Peyer's patch (tissue), 4 donors: ENCODE measurements around the gene LIMCH1. TPM values are rescaled to one million over a fixed set of nuclear protein-coding genes. Genes with fewer than 3 reads are reported as not detected.

ENCODE experiments used
- DNase-seq, 3 donors: peaks; one replicate each; pipeline ENCODE4 v3.0.0-alpha.2; 2017 to 2019
- H3K27ac ChIP-seq, 4 donors: fragments of 200-600 bp; sonication (generic); one replicate each; pipeline ENCODE4 v1.5.1; 2016 to 2019
- H3K27me3 ChIP-seq, 2 donors: fragments of 200-600 bp; sonication (generic); one replicate each; pipeline ENCODE4 v1.5.1; 2019
- H3K36me3 ChIP-seq, 3 donors: fragments of 200-600 bp; sonication (generic); one replicate each; pipeline ENCODE4 v1.5.1; 2016 to 2019
- H3K4me1 ChIP-seq, 4 donors: fragments of 200-600 bp; sonication (generic); one replicate each; pipeline ENCODE4 v1.5.1; 2016 to 2019
- H3K4me3 ChIP-seq, 4 donors: fragments of 200-600 bp; sonication (generic); 1 replicate in 3 of 4; 2 replicates in 1 of 4; pipeline ENCODE4 v1.5.1; 2016 to 2019; ENCODE audit warnings: mild to moderate bottlenecking in 1 of 4
- H3K9me3 ChIP-seq, 4 donors: fragments of 200-600 bp; sonication (generic); one replicate each; pipeline ENCODE4 v1.5.1; 2016 to 2019; ENCODE audit warnings: mild to moderate bottlenecking in 1 of 4
- POLR2A ChIP-seq, 2 donors: fragments of 450-650 bp; IDR thresholded peaks; one replicate each; pipeline ENCODE4 v1.5.1; 2017; ENCODE audit warnings: antibody characterized with exemption in 2 of 2, mild to moderate bottlenecking in 2 of 2, moderate library complexity in 2 of 2
- total RNA-seq, 4 donors: library from RNA; depleted of rRNA; stranded (reverse); fragments of >200 nt; gene quantifications; one replicate each; pipeline ENCODE4 v1.1.0, GENCODE V29; 2016
- TF ChIP-seq, protein P1 (sequence below), 6 experiments: fragments of 450-650 bp in 4 of 6; fragments of 200-600 bp in 2 of 6; sonication (generic) in 1 of 6; IDR thresholded peaks; one replicate each; pipeline ENCODE4 v1.5.1; 2017 to 2019; ENCODE audit warnings: antibody characterized with exemption in 6 of 6, mild to moderate bottlenecking in 3 of 6, moderate library complexity in 1 of 6

The LIMCH1 gene
- total RNA-seq, 4 donors from 2014 or later: 11.1 to 56.9 (median 20.4) TPM

DNA sequence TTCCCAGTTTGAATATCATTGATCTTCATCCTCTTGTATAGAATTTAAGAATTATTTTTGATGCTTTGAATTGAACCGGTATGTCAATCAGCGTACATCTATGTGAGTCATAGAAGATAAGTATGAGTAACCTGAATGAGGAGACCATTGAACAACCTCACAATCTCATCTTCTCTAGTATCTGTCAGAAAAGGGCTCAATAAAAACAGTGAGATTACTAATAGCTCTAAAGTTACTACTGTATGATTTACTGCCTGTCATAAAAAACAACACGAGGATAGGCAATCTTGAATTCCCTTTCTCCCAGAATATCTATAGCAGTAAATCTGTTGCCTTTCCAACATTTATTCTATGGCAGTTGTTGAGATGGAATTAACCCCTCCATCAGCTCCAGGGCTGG lies 174.5 kb downstream of the LIMCH1 start:
- no peak overlapping the region for H3K4me3 ChIP-seq
- no peaks in the 10 kb centered on the region for H3K4me1 ChIP-seq
- no peak for DNase-seq
- no peak for TF ChIP-seq POLR2A (IDR thresholded peaks at IDR 0.05)
- TF ChIP-seq, protein P1, sequence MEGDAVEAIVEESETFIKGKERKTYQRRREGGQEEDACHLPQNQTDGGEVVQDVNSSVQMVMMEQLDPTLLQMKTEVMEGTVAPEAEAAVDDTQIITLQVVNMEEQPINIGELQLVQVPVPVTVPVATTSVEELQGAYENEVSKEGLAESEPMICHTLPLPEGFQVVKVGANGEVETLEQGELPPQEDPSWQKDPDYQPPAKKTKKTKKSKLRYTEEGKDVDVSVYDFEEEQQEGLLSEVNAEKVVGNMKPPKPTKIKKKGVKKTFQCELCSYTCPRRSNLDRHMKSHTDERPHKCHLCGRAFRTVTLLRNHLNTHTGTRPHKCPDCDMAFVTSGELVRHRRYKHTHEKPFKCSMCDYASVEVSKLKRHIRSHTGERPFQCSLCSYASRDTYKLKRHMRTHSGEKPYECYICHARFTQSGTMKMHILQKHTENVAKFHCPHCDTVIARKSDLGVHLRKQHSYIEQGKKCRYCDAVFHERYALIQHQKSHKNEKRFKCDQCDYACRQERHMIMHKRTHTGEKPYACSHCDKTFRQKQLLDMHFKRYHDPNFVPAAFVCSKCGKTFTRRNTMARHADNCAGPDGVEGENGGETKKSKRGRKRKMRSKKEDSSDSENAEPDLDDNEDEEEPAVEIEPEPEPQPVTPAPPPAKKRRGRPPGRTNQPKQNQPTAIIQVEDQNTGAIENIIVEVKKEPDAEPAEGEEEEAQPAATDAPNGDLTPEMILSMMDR (IDR thresholded peaks at IDR 0.05): no peak
- H3K36me3 ChIP-seq: no peaks in the 10 kb centered on the region
- no peaks in the 10 kb centered on the region for H3K27me3 ChIP-seq
- no peaks in the 10 kb centered on the region for H3K9me3 ChIP-seq
- H3K27ac ChIP-seq: no peak overlapping the region

DNA sequence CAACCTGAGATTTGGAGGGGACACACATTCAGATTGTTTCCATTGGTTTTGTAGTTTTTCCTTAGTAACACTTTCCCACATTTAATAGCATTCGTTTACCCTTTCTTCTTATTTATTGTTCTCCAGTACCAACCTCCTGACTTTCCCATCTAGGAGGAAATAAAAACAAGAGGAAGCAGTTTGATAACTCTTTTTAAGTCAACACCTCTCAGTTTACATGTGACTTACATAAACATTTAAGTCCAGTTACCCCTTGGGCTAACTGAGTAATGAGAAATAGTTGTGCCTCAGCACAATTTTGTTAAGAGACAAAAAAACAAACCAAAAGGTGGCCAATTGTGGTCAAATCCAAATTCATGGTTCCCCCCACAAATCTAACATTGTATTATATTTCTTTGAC lies 175.8 kb downstream of the LIMCH1 start:
- H3K36me3 ChIP-seq: no peaks in the 10 kb centered on the region
- TF ChIP-seq, protein P1 (IDR thresholded peaks at IDR 0.05): no peak
- no peak for TF ChIP-seq POLR2A (IDR thresholded peaks at IDR 0.05)
- no peak for DNase-seq
- no peaks in the 10 kb centered on the region for H3K27me3 ChIP-seq
- H3K27ac ChIP-seq: no peak overlapping the region
- H3K4me1 ChIP-seq: no peaks in the 10 kb centered on the region
- no peaks in the 10 kb centered on the region for H3K9me3 ChIP-seq
- no peak overlapping the region for H3K4me3 ChIP-seq

- Histone ChIP-seq H3K4me1 (no peaks in the 10 kb centered on the region), H3K27ac (no peak overlapping the region), H3K9me3 (no peaks in the 10 kb centered on the region), H3K36me3 (no peaks in the 10 kb centered on the region), H3K4me3 (no peak overlapping the region), H3K27me3 (no peaks in the 10 kb centered on the region)
- DNase-seq: no peak
- TF ChIP-seq, protein P1 (IDR thresholded peaks at IDR 0.05): no peak
- no peak for TF ChIP-seq POLR2A (IDR thresholded peaks at IDR 0.05)
Measured at GRCh38 chr4:41714364-41715000, 176.5 kb downstream of the LIMCH1 start.

GRCh38 chr4:41715155-41715554 lies 177.2 kb downstream of the LIMCH1 start:
- no peaks in the 10 kb centered on the region for H3K4me1 ChIP-seq
- H3K36me3 ChIP-seq: no peaks in the 10 kb centered on the region
- no peaks in the 10 kb centered on the region for H3K9me3 ChIP-seq
- no peak overlapping the region for H3K27ac ChIP-seq
- TF ChIP-seq POLR2A (IDR thresholded peaks at IDR 0.05): no peak
- TF ChIP-seq, protein P1 (IDR thresholded peaks at IDR 0.05): no peak
- no peaks in the 10 kb centered on the region for H3K27me3 ChIP-seq
- no peak for DNase-seq
- H3K4me3 ChIP-seq: no peak overlapping the region

DNA sequence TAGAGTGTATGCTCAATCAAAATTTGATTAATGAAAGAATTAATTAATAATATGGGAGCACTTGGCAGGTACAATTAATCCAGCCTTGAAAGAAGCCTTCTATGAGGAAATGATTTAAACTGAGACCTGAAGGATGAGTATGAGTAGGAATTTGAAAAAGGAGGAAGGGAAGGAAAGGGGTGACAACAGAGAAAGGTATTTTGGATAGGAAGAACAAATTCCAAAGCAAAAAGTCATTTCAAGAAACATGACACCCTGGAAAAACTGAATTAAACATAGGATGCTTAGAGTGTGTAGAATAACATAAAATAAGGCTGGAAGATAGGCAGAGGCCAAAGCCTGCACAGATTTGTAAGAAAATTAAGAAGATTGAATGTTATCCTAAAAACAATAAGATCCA lies 180.9 kb downstream of the LIMCH1 start:
- H3K36me3 ChIP-seq: no peaks in the 10 kb centered on the region
- H3K4me1 ChIP-seq: no peaks in the 10 kb centered on the region
- H3K27me3 ChIP-seq: no peaks in the 10 kb centered on the region
- no peak for DNase-seq
- H3K4me3 ChIP-seq: no peak overlapping the region
- H3K27ac ChIP-seq: no peak overlapping the region
- no peak for TF ChIP-seq POLR2A (IDR thresholded peaks at IDR 0.05)
- TF ChIP-seq, protein P1 (IDR thresholded peaks at IDR 0.05): no peak
- H3K9me3 ChIP-seq: no peaks in the 10 kb centered on the region

GRCh38 chr4:41719417-41719816 lies 181.5 kb downstream of the LIMCH1 start:
- no peak for TF ChIP-seq POLR2A (IDR thresholded peaks at IDR 0.05)
- TF ChIP-seq, protein P1 (IDR thresholded peaks at IDR 0.05): no peak
- Histone ChIP-seq H3K27ac (no peak overlapping the region), H3K36me3 (no peaks in the 10 kb centered on the region), H3K27me3 (no peaks in the 10 kb centered on the region), H3K9me3 (no peaks in the 10 kb centered on the region), H3K4me1 (no peaks in the 10 kb centered on the region), H3K4me3 (no peak overlapping the region)
- no peak for DNase-seq
